ENCODE measurements around the gene IFI27. TPM values are rescaled to one million over a fixed set of nuclear protein-coding genes. Genes with fewer than 3 reads are reported as not detected.
A peak's percentile ranks its signal among the peaks of the same experiment; 100 is the strongest.

IFI27 gene
- 4.3 TPM in 1 of 2 replicates, not detected in the other for total RNA-seq (2014; rRNA removed)
- percentile 57 among the genes with signal in this experiment for Bru-seq, nascent RNA
- BruChase-seq, experiment 1, labeled RNA remaining after a 6-hour chase = percentile 65 among the genes with signal in this experiment
- BruChase-seq, experiment 2, labeled RNA remaining after a 2-hour chase = percentile 83 among the genes with signal in this experiment
- long read RNA-seq, partial matches to known transcripts = 2 of 120 reads
- long read RNA-seq, other reads (novel, unspliced or antisense) = 110 of 120 reads

- Histone ChIP-seq H2AFZ (ENCODE audit: low read length) (no peak within 1 kb of the TSS), H3K79me2 (ENCODE audit: low read length) (no peaks in the 10 kb centered on the region), H3K9me3 (ENCODE audit: low read length) (no peaks in the 10 kb centered on the region), H3K4me3 (ENCODE audit: low read length) (no peak within 1 kb of the TSS), H3K27ac (ENCODE audit: low read length) (no peak within 1 kb of the TSS), H3K4me2 (ENCODE audit: low read length) (no peak within 1 kb of the TSS), H3K36me3 (ENCODE audit: low read depth, low read length) (no peaks in the 10 kb centered on the region), H3K9me2 (replicated peaks; ENCODE audit: low read length) (no peaks in the 10 kb centered on the region), H4K20me1 (ENCODE audit: low read length) (no peaks in the 10 kb centered on the region), H3F3A (ENCODE audit: low read length, unreplicated experiment) (no peaks in the 10 kb centered on the region), H3K4me1 (ENCODE audit: insufficient read depth, low read length) (no peaks in the 10 kb centered on the region; the same call in 1 of the 2 replicates), H3K27me3 (ENCODE audit: low read length) (no peaks in the 10 kb centered on the region; the same call in 1 of the 2 replicates), H3K9ac (ENCODE audit: low read length) (no peak within 1 kb of the TSS)
- intact Hi-C loops (cut with micrococcal nuclease) = no loop called here
- POLR2A ChIA-PET (ENCODE audit: unreplicated experiment) = interaction anchor here (0.6 kb wide), 1 partner anchor 44 kb away, joined by 3 read pairs; no protein-coding TSS in a partner anchor
- DNase-seq (peak; percentile 24), ATAC-seq (peak; percentile 60)
- CTCF ChIA-PET = interaction anchor here (0.7 kb wide), 1 partner anchor 26 kb away, joined by 3 read pairs; no protein-coding TSS in a partner anchor
- TSS peak; percentile 71 for BruUV-seq (replicated peaks)
- TF ChIP-seq EZH2phosphoT487 (IDR thresholded peaks at IDR 0.05; ENCODE audit: borderline replicate concordance, low read length) (no peak), CTCF (conservative IDR thresholded peaks at IDR 0.05; ENCODE audit: low read depth, low read length) (no peak), EZH2 (IDR thresholded peaks at IDR 0.05; ENCODE audit: low read length, unreplicated experiment) (no peak)
These were observed at the start of gene IFI27 for GRCh38 chr14:94110552-94111181. IFI27 (plus strand) TSS chr14:94110736.

GRCh38 chr14:94062344-94062940 lies 48.1 kb upstream of the IFI27 start:
- H4K20me1 ChIP-seq (ENCODE audit: low read length) = peaks cover 46% of the 10 kb centered on the region
- ATAC-seq (no peak), DNase-seq (no peak)
- CTCF ChIA-PET = no interaction called here
- no peak overlapping the region for H3K4me3 ChIP-seq (ENCODE audit: low read length)
- intact Hi-C loops (cut with micrococcal nuclease) = no loop called here
- no peak overlapping the region for H3K4me2 ChIP-seq (ENCODE audit: low read length)
- H3K36me3 ChIP-seq (ENCODE audit: low read depth, low read length) = peaks cover 43% of the 10 kb centered on the region
- peaks cover 19% of the 10 kb centered on the region for H3K4me1 ChIP-seq (ENCODE audit: insufficient read depth, low read length)
- TF ChIP-seq EZH2 (IDR thresholded peaks at IDR 0.05; ENCODE audit: low read length, unreplicated experiment) (no peak), CTCF (conservative IDR thresholded peaks at IDR 0.05; ENCODE audit: low read depth, low read length) (no peak), EZH2phosphoT487 (IDR thresholded peaks at IDR 0.05; ENCODE audit: borderline replicate concordance, low read length) (no peak)
- BruUV-seq (replicated peaks) = no TSS peak
- H3K79me2 ChIP-seq (ENCODE audit: low read length) = peaks cover 69% of the 10 kb centered on the region
- no peaks in the 10 kb centered on the region for H3K9me2 ChIP-seq (replicated peaks; ENCODE audit: low read length)
- H3K9ac ChIP-seq (ENCODE audit: low read length) = no peak overlapping the region
- H3K27ac ChIP-seq (ENCODE audit: low read length) = no peak overlapping the region
- no peaks in the 10 kb centered on the region for H3K9me3 ChIP-seq (ENCODE audit: low read length)
- H2AFZ ChIP-seq (ENCODE audit: low read length) = no peak overlapping the region
- no peaks in the 10 kb centered on the region for H3F3A ChIP-seq (ENCODE audit: low read length, unreplicated experiment)
- POLR2A ChIA-PET (ENCODE audit: unreplicated experiment) = no interaction called here
- H3K27me3 ChIP-seq (ENCODE audit: low read length) = no peaks in the 10 kb centered on the region

Measured in PC-3 (cell line).